Hematopoietic multipotent progenitor cell treated with erythropoietin and hydrocortisone succinate and interleukin-3 and kit ligand, for 6 days (in vitro differentiated cells): ENCODE results near the gene UNC5A.

Experiments
- DNase-seq: peaks from one replicate; pipeline ENCODE4 v3.0.0-alpha.2; 2015

The UNC5A gene

GRCh38 chr5:176822041-176822792, 11.9 kb downstream of the UNC5A start:
- DNase-seq: no peak

- no peak for DNase-seq
These were observed 12.6 kb downstream of the UNC5A start for GRCh38 chr5:176822793-176823481.

DNA sequence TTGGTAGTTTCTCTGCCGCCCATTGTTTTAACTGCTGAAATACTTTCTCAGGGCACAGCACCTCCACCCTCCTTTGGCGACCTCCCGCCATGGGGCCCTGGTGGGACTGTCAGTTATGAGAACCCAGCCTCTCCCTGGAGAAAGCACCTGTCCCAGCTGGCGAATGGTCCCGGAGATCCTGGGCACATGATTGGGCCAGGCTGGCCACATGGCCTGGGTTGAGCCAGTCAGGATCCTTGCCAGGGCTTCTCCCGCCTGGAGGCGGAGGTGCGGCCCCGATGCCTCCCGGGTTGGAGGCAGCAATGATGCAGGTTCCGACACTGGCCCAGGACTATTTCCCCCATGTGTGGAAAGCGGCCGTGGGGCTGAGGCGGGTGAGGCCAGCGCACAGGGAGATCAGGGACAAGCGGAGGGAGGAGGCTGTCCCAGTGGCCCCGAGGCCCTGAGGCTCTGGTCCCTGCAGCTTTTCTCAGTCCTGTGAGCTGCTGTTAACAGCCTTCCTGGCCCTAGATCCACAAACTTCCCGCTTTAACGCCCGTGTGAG, 13.6 kb downstream of the UNC5A start:
- no peak for DNase-seq

GRCh38 chr5:176824604-176825003, 14.2 kb downstream of the UNC5A start:
- no peak for DNase-seq

DNA sequence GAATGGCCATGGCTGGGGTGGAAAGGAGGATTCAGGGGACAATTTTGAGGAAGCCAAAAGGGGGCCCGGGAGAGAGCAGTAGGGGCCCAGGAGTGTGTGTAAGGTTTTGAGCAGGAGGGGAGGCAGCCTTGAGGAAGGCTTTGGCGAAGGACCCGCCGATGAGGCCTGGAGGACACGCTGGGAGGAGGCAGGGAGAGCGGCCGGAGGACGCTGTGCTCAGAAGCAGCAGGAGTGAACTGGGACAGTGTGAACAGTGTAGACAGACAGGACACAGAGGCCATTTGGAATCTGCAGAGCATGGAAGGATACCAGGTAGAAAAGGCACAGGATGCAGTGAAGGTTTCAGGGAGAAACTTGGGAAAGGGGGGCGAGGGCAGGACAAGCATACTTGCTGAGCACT, 14.9 kb downstream of the UNC5A start:
- no peak for DNase-seq

DNA sequence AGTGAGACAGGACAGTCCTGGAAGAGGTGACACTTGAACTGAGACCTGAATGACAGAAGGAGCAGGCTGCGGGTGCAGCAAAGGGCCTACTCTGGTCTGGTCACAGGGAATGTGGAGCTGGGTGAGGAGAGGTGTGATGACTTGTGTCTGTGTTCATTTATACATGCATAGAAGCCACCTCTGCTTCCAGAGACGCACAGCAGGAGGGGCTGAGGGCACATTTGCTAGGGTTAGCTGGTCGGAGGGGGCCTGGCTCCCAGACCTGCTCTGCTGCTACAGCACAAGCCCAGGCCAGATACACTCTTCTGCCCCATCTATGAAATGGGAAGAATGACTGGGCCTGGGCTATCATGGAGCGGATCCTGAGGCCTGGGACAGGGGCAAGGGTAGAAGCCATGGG, 15.6 kb downstream of the UNC5A start:
- no peak for DNase-seq

DNA sequence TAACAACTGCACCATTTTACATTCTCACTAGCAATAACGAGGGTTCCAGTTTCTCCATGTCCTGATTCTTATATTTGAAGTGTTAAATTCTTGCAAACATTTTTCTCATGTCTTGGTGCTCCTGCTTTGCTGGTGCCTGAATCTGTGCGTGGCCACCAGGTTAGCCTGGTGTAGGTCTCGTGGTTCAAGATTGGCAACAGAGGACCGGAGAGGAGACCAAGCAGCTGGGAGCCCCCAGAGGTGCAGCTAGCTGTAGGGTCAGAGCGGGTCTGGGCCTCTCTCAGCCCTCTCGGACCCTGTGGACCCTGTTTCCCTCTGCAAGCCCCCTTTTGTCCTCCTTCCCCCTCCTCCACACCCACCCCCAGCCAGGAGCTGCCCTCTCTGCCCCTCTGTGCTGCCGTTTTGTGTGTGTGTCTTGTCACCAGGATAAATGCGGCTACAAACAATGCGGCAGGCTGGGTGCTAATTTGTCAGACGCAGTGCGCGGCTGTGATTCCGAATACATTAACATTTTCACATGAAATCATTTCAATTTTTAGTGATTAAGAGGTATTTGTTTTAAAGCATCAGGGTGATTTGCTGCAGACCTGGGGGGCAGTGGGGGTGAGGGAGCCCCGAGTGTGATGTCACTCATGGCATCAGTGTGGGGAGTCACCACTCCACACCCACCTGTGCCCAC, 17.5 kb downstream of the UNC5A start:
- no peak for DNase-seq

DNA sequence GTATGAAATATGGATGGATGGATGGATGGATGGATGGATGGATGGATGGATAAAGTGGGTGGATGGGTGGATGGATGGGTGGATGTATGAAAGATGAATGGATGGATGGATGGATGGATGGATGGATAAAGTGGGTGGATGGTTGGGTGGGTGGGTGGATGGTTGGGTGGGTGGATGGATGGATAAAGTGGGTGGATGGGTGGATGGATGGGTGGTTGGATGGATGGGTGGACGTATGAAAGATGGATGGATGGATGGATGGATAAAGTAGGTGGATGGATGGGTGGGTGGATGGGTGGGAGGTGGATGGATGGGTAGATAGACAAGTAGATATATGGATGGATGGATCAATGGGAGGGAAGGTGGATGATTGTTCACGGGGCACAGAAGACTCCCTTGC, 19.0 kb downstream of the UNC5A start:
- no peak for DNase-seq

GRCh38 chr5:176830422-176830994, 20.1 kb downstream of the UNC5A start:
- DNase-seq: no peak

DNA sequence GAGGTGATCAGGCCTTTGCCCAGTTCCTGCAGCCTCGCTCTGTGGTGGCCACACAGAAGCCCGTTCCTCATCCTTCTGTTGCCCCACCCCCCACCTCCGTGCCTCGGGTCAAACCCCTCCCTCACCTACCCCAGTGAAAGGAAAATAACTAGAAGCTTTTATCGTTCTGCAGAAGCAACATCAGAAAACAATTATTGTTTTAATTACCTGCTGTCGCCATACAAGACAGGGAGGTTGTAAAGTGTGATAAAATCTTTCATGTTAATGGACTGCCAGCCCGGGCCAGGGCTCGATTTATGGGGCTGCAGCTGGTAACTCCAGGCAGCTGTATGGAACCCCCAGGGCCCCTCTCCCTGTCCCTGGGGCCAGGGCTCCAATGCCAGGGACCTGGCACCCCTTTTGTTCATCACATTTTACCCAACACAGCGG, 20.6 kb downstream of the UNC5A start:
- no peak for DNase-seq

- no peak for DNase-seq
These were observed 21.1 kb downstream of the UNC5A start for GRCh38 chr5:176831425-176831824.

DNA sequence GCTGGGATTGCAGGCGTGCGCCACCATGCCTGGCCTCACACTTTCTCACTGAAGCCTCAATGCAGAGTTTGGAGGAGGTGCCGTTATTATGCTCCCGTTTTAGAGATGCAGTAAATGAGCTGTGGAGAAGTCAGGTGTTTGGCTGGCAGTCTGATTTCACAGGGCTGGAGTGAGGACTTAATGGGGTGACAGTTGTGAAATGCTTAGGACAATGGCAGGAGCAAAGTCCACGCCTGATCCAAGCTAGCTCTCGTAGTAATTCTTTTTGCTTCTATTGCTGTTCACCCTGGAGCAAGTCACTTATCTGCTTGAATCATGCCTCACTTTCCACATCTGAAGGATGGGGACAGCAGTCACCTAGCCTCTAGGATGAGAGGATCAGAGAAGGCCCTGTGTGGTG, 21.8 kb downstream of the UNC5A start:
- DNase-seq: no peak

DNA sequence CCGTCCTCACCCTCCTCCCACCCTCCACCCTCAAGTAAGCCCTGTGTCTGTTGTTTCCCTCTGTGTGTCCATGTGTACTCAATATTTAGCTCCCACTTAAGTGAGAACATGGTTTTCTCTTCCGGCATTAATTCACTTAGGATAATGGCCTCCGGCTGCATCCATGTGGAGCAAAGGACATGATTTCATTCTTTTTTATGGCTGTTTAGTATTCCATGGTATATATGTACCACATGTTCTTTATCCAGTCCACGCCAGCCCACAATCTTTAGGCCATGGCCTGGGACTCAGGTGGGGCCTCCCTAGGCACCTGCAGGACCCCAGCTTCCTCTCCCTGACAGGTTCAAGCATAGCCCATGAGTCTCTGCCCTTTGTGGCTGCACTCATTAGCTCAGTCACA, 22.9 kb downstream of the UNC5A start:
- DNase-seq: no peak

- no peak for DNase-seq
These were observed 25.6 kb downstream of the UNC5A start for GRCh38 chr5:176835918-176836317.

DNA sequence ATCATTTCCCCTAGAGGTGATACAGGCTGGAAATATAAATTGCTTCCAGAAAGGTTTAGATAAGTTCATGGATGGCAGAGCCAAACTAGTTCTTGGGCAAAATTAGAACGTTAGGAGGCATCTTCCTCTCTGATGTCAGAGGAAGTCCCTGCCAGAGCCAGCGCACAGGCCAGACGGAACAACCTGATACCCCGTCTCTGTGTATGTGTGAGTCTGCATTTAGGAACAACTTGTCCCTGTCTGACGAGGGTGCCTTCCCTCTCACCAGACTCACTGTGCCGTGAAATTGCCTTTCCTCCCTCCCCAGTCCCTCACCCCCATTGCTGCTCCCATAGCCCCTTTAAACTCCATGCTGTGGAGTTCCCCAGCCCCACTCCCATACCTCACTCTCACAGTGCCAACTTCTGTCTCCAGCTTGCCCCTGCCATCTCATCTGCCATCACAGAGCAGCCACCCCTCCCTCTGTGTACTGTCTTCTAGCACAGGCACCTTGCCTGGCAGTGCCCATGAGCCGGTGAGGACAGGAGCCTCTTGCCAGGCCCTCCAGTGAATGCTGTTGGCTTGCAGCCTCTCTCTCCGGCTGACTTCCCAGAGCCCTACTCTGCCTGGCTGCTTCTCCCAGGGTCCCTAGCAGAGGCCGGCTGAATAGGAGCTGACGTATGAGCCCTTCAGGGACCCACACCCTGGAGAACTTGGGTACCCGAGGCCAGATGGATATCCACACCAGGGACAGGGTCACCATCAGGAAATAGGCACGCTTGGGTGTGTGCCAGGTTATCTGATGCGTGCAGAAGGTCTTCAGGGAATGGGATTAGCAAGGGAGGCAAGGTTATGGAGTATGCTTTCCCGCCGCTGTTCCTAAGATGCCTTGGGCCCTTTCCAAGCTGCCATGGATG, 26.7 kb downstream of the UNC5A start:
- DNase-seq: no peak

- peak; percentile 97 for DNase-seq
These were observed 27.4 kb downstream of the UNC5A start for GRCh38 chr5:176837707-176838115.

- no peak for DNase-seq
These were observed 33.3 kb downstream of the UNC5A start for GRCh38 chr5:176843673-176844072.

DNA sequence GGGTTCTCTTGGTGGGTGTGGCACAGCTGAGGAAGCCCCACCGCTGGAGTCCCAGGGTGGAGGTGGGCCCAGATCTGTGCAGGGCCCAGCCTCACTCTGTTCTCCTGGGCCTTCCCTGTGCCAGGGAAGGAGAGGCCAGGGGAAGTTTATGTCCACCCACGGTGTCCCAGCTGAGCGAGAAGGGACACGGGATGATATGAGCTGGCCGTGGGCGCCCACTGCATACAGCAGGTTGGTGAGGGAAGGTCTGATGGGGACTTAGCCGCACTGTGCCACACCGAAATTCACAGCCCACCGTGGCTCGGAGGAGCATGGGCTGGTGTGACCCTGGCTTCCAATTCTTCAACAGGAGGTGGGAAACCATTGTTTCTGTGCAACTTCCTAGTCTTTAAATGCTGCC, 33.9 kb downstream of the UNC5A start:
- DNase-seq: no peak

DNA sequence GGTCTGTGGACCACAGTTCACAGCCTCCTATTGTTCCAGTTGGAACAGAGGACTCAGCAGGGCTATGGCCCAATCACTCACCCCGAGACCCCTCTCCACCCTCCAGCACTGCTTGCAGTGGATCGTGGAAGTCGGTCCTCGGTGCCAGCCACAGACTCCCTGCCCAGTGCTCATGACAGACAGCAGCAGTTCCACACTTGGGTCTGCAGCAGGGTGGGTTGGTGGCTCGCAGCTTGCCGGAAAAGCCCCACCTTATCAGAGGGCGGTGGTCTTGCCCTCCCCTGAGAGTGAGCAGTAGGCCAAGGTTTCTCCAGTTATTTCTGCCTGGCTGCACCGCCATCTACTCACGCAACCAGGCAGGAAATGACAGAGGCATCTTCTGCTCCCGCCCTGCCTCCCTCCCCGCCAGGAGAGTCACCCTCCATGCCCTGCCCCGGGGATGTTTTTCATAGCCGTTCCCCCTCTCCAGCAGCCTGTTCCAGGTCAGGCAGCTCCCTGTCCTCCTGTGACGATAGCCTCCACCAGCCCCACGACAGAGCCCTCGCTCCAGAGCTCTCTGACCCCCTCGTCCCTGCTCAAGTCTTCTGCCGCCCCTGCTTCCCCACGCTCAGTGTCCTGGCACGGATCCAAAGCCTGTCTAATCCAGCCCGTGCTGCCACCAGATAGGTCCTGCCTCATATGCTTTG, 34.5 kb downstream of the UNC5A start:
- peak; percentile 47 for DNase-seq

DNA sequence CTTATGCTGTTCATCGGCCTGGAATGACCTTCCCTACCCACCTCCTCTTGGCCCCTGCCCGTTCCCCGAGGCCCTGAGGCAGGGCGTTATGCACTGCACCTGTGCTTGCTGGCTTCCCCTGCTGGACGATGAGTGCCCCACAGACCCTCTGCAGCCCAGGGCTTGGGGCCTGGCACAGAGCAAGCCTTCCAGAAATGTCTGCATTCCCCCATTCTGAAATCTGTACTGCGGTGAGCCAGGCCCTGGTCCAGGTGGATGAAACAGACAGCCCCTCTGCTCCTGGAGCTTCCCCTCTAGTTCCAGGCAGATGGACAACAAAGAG, 35.0 kb downstream of the UNC5A start:
- no peak for DNase-seq

GRCh38 chr5:176846335-176847140, 36.2 kb downstream of the UNC5A start:
- peak; percentile 22 for DNase-seq
